Measurements from ENCODE around the gene SPATS2L.

Gene SPATS2L

DNA sequence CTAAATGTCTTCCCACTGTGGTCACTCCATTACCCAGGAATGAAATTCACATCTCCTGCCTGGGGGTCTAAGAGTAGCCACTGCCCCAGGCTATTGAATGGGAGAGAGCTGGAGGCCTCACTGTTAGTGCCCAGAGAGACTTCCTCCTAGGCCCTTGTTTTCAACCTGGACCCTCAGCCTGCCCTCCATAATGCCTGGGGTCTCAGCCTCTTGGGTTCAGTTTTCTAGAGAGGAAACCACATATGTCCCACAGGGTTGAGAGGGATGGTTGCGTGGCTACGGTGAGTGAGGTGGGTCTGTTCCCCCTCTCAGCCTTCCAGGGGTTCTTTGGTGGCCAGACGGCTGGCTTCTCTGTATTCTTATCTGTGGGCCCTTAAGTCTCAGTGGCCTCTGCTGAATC lies 43.4 kb downstream of the SPATS2L start:
- TF ChIP-seq, protein P1, sequence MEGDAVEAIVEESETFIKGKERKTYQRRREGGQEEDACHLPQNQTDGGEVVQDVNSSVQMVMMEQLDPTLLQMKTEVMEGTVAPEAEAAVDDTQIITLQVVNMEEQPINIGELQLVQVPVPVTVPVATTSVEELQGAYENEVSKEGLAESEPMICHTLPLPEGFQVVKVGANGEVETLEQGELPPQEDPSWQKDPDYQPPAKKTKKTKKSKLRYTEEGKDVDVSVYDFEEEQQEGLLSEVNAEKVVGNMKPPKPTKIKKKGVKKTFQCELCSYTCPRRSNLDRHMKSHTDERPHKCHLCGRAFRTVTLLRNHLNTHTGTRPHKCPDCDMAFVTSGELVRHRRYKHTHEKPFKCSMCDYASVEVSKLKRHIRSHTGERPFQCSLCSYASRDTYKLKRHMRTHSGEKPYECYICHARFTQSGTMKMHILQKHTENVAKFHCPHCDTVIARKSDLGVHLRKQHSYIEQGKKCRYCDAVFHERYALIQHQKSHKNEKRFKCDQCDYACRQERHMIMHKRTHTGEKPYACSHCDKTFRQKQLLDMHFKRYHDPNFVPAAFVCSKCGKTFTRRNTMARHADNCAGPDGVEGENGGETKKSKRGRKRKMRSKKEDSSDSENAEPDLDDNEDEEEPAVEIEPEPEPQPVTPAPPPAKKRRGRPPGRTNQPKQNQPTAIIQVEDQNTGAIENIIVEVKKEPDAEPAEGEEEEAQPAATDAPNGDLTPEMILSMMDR (IDR thresholded peaks at IDR 0.05; ENCODE audit: insufficient read depth, low read length, poor library complexity, severe bottlenecking): no peak
- no peaks in the 10 kb centered on the region for H3K27me3 ChIP-seq (replicated peaks; ENCODE audit: control insufficient read depth, insufficient read depth, low read length)
- H3K4me3 ChIP-seq (replicated peaks; ENCODE audit: low read depth, low read length): no peak overlapping the region

DNA sequence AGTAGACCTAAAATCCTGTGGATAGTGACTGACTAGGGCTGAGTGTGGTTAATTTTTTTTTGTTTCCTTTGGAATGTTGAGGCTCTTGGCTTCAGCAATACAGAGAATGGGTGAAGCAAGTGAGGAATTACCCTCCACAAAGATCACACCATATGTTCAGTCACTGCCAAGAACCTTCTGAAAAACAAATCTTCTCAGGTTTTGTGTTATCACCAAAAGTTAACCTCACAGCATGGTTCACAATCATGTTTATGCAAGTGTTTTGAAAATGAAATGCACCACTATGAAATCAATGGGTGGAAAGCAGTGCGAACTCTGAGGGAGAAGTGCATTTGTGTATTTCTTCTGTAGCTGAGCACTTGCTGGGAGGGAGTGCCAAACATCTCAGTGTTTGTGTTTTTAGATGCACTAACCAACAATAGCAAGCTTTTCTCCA lies 44.4 kb downstream of the SPATS2L start:
- H3K27me3 ChIP-seq (replicated peaks; ENCODE audit: control insufficient read depth, insufficient read depth, low read length): no peaks in the 10 kb centered on the region
- TF ChIP-seq, protein P1 (IDR thresholded peaks at IDR 0.05; ENCODE audit: insufficient read depth, low read length, poor library complexity, severe bottlenecking): no peak
- H3K4me3 ChIP-seq (replicated peaks; ENCODE audit: low read depth, low read length): no peak overlapping the region
- no peak for DNase-seq (ENCODE audit: extremely low read depth, insufficient read length)
- H3K36me3 ChIP-seq (ENCODE audit: control insufficient read depth, insufficient read depth, low read length): no peaks in the 10 kb centered on the region

More for the DNA sequence above, 43.4 kb downstream of the SPATS2L start:
- no peak for DNase-seq (ENCODE audit: extremely low read depth, insufficient read length)
- H3K36me3 ChIP-seq (ENCODE audit: control insufficient read depth, insufficient read depth, low read length): no peaks in the 10 kb centered on the region

DNA sequence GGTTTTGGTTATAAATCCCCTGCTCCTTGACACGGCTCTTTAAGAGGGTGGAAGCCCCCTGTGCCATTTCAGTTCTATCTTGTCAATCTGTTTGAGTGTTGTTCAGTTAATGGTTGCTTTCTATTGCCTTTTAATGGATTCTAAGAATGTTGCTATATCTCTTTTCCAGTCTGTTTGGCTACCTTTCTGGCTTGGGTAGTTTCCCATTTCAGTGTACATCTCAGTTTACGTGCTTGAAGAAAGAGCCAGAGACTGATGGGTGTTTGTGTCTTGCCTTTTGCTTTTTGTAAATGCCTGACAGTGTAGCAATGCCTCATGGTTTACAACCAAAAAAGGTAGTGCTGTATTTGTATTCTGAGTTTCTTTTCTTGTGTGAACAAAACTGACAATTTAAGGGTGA lies 45.3 kb downstream of the SPATS2L start:
- no peak overlapping the region for H3K4me3 ChIP-seq (replicated peaks; ENCODE audit: low read depth, low read length)

DNA sequence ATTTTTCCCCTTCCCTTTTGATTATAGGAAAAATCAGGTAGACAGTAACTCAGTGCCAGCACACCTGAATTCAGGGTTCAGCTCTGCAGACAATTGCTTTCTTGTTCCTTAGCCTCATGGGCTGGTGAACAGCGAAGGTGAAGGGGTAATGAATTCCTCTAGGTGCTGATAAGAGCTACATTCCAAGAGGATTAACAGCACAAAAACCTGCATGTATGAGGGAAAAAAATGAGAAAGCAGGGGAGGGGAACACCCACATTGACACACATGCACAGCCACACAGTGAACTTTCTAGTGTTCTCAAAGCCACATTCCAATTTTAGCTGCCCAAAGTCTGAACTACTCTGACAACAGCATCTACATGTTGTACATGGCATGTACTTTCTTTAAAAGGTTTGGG lies 46.1 kb downstream of the SPATS2L start:
- DNase-seq (ENCODE audit: extremely low read depth, insufficient read length): no peak
- Histone ChIP-seq H3K4me3 (replicated peaks; ENCODE audit: low read depth, low read length) (no peak overlapping the region), H3K27me3 (replicated peaks; ENCODE audit: control insufficient read depth, insufficient read depth, low read length) (no peaks in the 10 kb centered on the region), H3K36me3 (ENCODE audit: control insufficient read depth, insufficient read depth, low read length) (no peaks in the 10 kb centered on the region)
- TF ChIP-seq, protein P1 (IDR thresholded peaks at IDR 0.05; ENCODE audit: insufficient read depth, low read length, poor library complexity, severe bottlenecking): no peak

More for the DNA sequence above, 45.3 kb downstream of the SPATS2L start:
- TF ChIP-seq, protein P1 (IDR thresholded peaks at IDR 0.05; ENCODE audit: insufficient read depth, low read length, poor library complexity, severe bottlenecking): no peak
- no peaks in the 10 kb centered on the region for H3K27me3 ChIP-seq (replicated peaks; ENCODE audit: control insufficient read depth, insufficient read depth, low read length)
- DNase-seq (ENCODE audit: extremely low read depth, insufficient read length): no peak
- H3K36me3 ChIP-seq (ENCODE audit: control insufficient read depth, insufficient read depth, low read length): no peaks in the 10 kb centered on the region

DNA sequence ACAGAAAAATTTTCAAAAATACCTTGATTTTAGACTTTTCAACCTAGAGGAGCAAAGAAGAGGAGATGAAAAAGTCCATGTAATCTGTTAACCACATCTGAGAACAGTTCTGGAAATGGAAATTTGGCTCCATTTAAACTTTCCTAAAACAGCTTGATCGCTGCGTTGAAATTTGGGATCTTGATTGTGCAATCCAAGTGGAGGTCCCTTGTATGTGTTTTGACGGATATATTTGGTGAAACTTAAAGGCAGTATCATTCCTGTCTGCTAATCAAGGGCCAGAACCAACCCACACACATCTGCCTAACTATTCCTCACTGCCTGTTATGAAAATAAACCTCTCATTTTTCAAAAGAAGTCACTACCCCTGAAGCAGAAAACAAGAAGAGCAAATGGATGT lies 46.6 kb downstream of the SPATS2L start:
- H3K4me3 ChIP-seq (replicated peaks; ENCODE audit: low read depth, low read length): no peak overlapping the region
- no peak for DNase-seq (ENCODE audit: extremely low read depth, insufficient read length)
- H3K36me3 ChIP-seq (ENCODE audit: control insufficient read depth, insufficient read depth, low read length): no peaks in the 10 kb centered on the region
- TF ChIP-seq, protein P1 (IDR thresholded peaks at IDR 0.05; ENCODE audit: insufficient read depth, low read length, poor library complexity, severe bottlenecking): no peak
- H3K27me3 ChIP-seq (replicated peaks; ENCODE audit: control insufficient read depth, insufficient read depth, low read length): no peaks in the 10 kb centered on the region

DNA sequence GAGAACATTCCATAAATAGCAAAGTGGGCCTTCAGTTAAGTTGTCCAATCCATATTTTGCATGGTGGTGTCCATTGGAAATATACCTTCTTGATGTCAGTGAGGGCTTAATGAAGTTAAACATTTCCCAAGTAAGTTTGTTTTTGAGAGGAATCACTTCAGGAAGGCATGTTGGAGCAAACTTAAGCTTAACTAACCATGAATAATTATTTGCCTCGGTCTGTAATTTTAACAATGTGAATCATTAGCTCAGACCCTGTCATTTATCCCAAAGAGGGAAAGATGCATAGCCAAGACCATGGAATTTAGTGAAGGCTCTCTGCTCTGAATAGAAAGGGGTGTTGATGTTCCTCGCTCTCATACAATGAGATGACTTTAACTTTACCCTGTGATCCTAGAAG lies 47.4 kb downstream of the SPATS2L start:
- no peak for DNase-seq (ENCODE audit: extremely low read depth, insufficient read length)
- no peaks in the 10 kb centered on the region for H3K27me3 ChIP-seq (replicated peaks; ENCODE audit: control insufficient read depth, insufficient read depth, low read length)
- H3K36me3 ChIP-seq (ENCODE audit: control insufficient read depth, insufficient read depth, low read length): no peaks in the 10 kb centered on the region
- TF ChIP-seq, protein P1 (IDR thresholded peaks at IDR 0.05; ENCODE audit: insufficient read depth, low read length, poor library complexity, severe bottlenecking): no peak
- no peak overlapping the region for H3K4me3 ChIP-seq (replicated peaks; ENCODE audit: low read depth, low read length)

Measured in GM06990 (cell line).